ENCODE measurements around the gene RELB.

RELB gene

GRCh38 chr19:45061965-45062364 lies 60.7 kb downstream of the RELB start:
- no peak for DNase-seq

GRCh38 chr19:45063851-45064801 lies 62.9 kb downstream of the RELB start:
- no peak for DNase-seq

- DNase-seq: no peak
These were observed 65.8 kb downstream of the RELB start for GRCh38 chr19:45066921-45067661.

- DNase-seq: no peak
These were observed 66.8 kb downstream of the RELB start for GRCh38 chr19:45068041-45068440.

GRCh38 chr19:45069056-45069455 lies 67.8 kb downstream of the RELB start:
- no peak for DNase-seq

GRCh38 chr19:45070214-45070613 lies 69.0 kb downstream of the RELB start:
- no peak for DNase-seq

- no peak for DNase-seq
These were observed 69.7 kb downstream of the RELB start for GRCh38 chr19:45070861-45071544.

GRCh38 chr19:45071545-45071938 lies 70.3 kb downstream of the RELB start:
- no peak for DNase-seq

- no peak for DNase-seq
These were observed 70.9 kb downstream of the RELB start for GRCh38 chr19:45071969-45072790.

GRCh38 chr19:45074744-45075300 lies 73.6 kb downstream of the RELB start:
- DNase-seq: no peak

GRCh38 chr19:45075301-45076028 lies 74.2 kb downstream of the RELB start:
- DNase-seq: peak; percentile 46

- peak; percentile 34 for DNase-seq
These were observed 75.0 kb downstream of the RELB start, which contains the start of gene ZNF296 for GRCh38 chr19:45076029-45076850. Gene ZNF296 (minus strand): TSS chr19:45076478. CDS start chr19:45076373, 105 bp downstream.

- no peak for DNase-seq
These were observed 75.8 kb downstream of the RELB start for GRCh38 chr19:45076851-45077730.

- no peak for DNase-seq
These were observed 77.3 kb downstream of the RELB start for GRCh38 chr19:45078390-45079062.

GRCh38 chr19:45079063-45079910 lies 78.0 kb downstream of the RELB start, which contains the start of gene GEMIN7:
Gene GEMIN7 (plus strand): TSS chr19:45079260. CDS start chr19:45090115, 10,855 bp downstream.
- peak; percentile 43 for DNase-seq

- no peak for DNase-seq
These were observed 78.7 kb downstream of the RELB start for GRCh38 chr19:45079911-45080370.

GRCh38 chr19:45082170-45082569 lies 80.9 kb downstream of the RELB start:
- DNase-seq: no peak
